ENCODE results near the gene CARD19. TPM values are rescaled to one million over a fixed set of nuclear protein-coding genes. Genes with fewer than 3 reads are reported as not detected.

The CARD19 gene
- total RNA-seq, 4 donors from 2014 or later, result 23.7 to 71.4 (median 40.9) TPM

DNA sequence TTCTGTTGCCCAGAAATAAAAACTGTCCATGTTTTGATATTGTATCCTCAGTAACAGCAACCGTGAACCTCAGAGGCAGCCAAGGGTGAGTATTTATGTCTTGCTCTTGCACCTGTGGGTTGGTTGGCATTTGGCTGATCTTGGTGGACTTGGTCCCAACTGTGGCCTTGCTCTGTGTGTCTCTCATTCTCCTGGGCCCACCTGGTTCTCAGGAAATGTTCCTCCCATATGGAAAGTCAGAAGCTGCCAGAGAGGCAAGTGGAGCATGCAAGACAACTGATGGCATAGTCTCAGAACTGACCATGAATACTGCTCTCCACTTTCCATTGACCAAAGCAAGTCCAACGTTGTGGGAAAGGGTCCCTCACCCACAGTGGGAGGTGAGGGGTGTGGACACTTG is 51.6 kb downstream of the CARD19 start:
- intact Hi-C loops (cut with DNase I; ENCODE audit: low total_unique reads), result no loop called here
- no peaks in the 10 kb centered on the region for H3K4me1 ChIP-seq
- TF ChIP-seq, protein P1, sequence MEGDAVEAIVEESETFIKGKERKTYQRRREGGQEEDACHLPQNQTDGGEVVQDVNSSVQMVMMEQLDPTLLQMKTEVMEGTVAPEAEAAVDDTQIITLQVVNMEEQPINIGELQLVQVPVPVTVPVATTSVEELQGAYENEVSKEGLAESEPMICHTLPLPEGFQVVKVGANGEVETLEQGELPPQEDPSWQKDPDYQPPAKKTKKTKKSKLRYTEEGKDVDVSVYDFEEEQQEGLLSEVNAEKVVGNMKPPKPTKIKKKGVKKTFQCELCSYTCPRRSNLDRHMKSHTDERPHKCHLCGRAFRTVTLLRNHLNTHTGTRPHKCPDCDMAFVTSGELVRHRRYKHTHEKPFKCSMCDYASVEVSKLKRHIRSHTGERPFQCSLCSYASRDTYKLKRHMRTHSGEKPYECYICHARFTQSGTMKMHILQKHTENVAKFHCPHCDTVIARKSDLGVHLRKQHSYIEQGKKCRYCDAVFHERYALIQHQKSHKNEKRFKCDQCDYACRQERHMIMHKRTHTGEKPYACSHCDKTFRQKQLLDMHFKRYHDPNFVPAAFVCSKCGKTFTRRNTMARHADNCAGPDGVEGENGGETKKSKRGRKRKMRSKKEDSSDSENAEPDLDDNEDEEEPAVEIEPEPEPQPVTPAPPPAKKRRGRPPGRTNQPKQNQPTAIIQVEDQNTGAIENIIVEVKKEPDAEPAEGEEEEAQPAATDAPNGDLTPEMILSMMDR (IDR thresholded peaks at IDR 0.05), result no peak
- TF ChIP-seq POLR2A (IDR thresholded peaks at IDR 0.05), result no peak
- H3K9me3 ChIP-seq, result no peaks in the 10 kb centered on the region
- no peaks in the 10 kb centered on the region for H3K27me3 ChIP-seq
- H3K4me3 ChIP-seq, result no peak overlapping the region
- no peaks in the 10 kb centered on the region for H3K36me3 ChIP-seq
- H3K27ac ChIP-seq, result no peak overlapping the region
- DNase-seq, result no peak

DNA sequence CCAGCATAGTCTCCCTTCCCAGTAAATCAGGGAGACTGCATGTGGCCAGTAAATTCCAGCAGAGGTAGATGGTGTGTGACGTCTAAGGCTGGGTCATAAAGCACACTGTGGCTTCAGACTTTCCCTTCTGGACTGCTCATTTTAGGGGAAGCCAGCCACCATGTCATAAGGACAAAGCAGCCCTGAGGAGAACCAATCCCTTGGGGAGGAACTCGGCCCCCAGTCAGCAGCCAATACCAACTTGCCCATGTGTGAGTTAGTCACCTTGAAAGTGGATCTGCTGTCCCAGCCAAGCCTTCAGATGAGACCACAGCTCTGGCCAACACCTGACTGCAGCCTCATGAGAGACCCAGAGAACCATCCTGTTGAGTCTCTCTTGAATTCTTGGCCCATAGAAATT is 52.7 kb downstream of the CARD19 start:
- no peaks in the 10 kb centered on the region for H3K4me1 ChIP-seq
- DNase-seq, result no peak
- H3K36me3 ChIP-seq, result no peaks in the 10 kb centered on the region
- H3K4me3 ChIP-seq, result no peak overlapping the region
- intact Hi-C loops (cut with DNase I; ENCODE audit: low total_unique reads), result no loop called here
- no peak overlapping the region for H3K27ac ChIP-seq
- H3K9me3 ChIP-seq, result no peaks in the 10 kb centered on the region
- H3K27me3 ChIP-seq, result no peaks in the 10 kb centered on the region
- no peak for TF ChIP-seq POLR2A (IDR thresholded peaks at IDR 0.05)
- TF ChIP-seq, protein P1 (IDR thresholded peaks at IDR 0.05), result no peak

DNA sequence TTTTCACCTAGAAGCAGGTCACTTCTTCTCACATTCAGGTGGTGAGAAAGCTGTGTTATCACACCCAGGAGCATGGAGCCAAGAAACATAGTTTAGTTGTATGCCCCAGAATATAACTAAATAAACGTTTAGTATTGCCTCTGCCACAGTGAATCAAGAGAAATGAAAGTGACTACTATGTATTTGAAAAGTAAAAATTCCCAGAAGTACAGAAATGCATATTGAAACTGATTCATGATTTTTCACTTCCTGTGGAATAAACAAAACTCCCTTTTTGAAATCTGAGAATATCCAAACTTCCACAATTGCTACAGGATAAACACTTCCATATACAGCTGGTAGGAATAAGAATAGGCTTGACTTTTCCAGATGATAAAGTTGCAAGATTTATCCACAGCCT is 53.3 kb downstream of the CARD19 start:
- DNase-seq, result no peak
- Histone ChIP-seq H3K27ac (no peak overlapping the region), H3K4me3 (no peak overlapping the region), H3K36me3 (no peaks in the 10 kb centered on the region), H3K4me1 (no peaks in the 10 kb centered on the region), H3K9me3 (no peaks in the 10 kb centered on the region), H3K27me3 (no peaks in the 10 kb centered on the region)
- intact Hi-C loops (cut with DNase I; ENCODE audit: low total_unique reads), result no loop called here
- TF ChIP-seq, protein P1 (IDR thresholded peaks at IDR 0.05), result no peak
- no peak for TF ChIP-seq POLR2A (IDR thresholded peaks at IDR 0.05)

DNA sequence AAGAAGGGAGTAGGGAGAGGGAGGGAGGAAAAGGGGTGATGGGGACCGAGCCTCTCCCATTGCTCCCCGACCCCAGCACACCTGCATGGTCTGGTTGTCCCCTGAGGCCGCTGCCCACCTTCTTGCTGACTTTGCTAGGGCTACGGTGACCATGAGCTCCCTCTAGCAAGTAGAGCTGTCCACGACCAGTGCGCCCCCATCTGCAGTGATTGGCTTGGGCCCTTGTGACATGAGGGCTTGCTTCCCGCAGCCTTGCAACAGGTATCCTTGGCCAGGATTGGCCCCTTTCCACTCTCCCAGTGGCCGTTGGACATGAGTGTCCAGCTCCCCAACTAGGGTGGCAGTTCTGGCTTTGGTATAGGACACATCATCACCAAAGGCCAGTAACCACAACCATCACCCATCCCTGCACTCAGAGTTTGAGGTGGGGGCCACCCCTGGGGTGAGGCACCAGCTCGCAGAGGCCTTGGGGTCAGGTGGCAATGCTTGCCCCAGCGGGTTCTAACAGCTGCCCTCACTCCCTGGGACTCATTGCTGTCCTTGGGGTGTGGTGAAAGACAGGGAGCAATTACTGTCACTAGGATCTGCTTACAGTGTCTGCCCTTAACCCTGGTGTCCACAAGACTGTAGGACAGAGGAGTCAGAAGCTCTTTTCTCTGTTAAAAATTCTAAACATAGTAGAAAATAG is 55.2 kb downstream of the CARD19 start:
- TF ChIP-seq, protein P1 (IDR thresholded peaks at IDR 0.05), result no peak
- TF ChIP-seq POLR2A (IDR thresholded peaks at IDR 0.05), result no peak
- no peak for DNase-seq
- no peaks in the 10 kb centered on the region for H3K9me3 ChIP-seq
- H3K4me1 ChIP-seq, result no peaks in the 10 kb centered on the region
- no peaks in the 10 kb centered on the region for H3K36me3 ChIP-seq
- H3K27ac ChIP-seq, result no peak overlapping the region
- H3K4me3 ChIP-seq, result no peak overlapping the region
- no peaks in the 10 kb centered on the region for H3K27me3 ChIP-seq
- intact Hi-C loops (cut with DNase I; ENCODE audit: low total_unique reads), result no loop called here

DNA sequence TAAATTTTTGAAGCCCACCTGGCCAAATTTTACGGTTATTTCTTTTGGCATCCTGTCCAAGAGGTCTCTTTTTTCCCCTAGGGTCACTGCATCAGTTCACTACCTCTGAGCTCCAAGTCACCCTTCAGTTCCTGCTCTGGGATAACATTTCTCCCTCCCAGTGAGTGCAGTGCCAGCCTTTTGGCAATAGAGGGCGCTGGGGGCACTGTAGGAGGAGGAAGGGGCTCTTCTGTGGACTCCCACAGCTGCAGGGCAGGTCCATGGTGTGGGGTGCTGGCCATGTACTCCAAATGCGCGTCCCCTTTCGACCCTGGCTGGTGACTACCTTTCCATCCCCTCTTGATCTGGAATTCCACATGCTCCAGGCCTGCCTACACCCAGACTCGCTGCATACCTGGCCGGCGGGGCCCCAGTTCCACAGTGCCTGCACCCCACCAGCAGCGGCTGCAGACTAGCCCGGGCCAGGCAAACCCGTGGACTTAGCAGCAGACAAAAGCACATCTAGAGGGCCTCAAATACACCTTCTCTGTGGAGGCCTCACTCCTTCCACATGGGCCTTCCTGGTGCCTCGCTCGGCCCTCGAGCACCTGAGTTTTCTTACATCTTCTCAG is 58.4 kb downstream of the CARD19 start:
- no peaks in the 10 kb centered on the region for H3K4me1 ChIP-seq
- H3K36me3 ChIP-seq, result no peaks in the 10 kb centered on the region
- no peak for DNase-seq
- TF ChIP-seq, protein P1 (IDR thresholded peaks at IDR 0.05), result peak in 2 of 4 experiments; percentile 22 to 25
- TF ChIP-seq POLR2A (IDR thresholded peaks at IDR 0.05), result no peak
- no peaks in the 10 kb centered on the region for H3K9me3 ChIP-seq
- intact Hi-C loops (cut with DNase I; ENCODE audit: low total_unique reads), result no loop called here
- H3K27ac ChIP-seq, result no peak overlapping the region
- no peak overlapping the region for H3K4me3 ChIP-seq
- H3K27me3 ChIP-seq, result no peaks in the 10 kb centered on the region
